DOHH2 (cell line): ENCODE measurements around the gene CNN1.
A peak's percentile ranks its signal among the peaks of the same experiment; 100 is the strongest.
"Not testable (repeated sequence)": the region's sequence is repeated elsewhere in the genome, so short reads cannot be mapped to it uniquely, and the experiment has no call there.

Experiments used
- H3F3A ChIP-seq: fragments of 200-600 bp; sonication (generic), shearing (Covaris generic); 2 replicates; pipeline ENCODE4 v1.6.0; 2016; ENCODE audit warnings: antibody characterized with exemption, mild to moderate bottlenecking; ENCODE audit not compliant: control insufficient read depth, insufficient read depth
- H3K27ac ChIP-seq: fragments of 200-600 bp; sonication (generic); 2 replicates; pipeline ENCODE4 v1.5.1; 2014; ENCODE audit warnings: low read depth, mild to moderate bottlenecking, low read length, moderate library complexity
- H3K27me3 ChIP-seq: fragments of 200-600 bp; sonication (generic); 2 replicates; pipeline ENCODE4 v1.6.1; 2014; ENCODE audit warnings: mild to moderate bottlenecking, low read length, mixed read lengths; ENCODE audit not compliant: control insufficient read depth
- H3K36me3 ChIP-seq: fragments of 200-600 bp; sonication (generic); 2 replicates; pipeline ENCODE4 v1.6.1; 2014; ENCODE audit warnings: mild to moderate bottlenecking, low read length, moderate library complexity, mixed read lengths; ENCODE audit not compliant: control insufficient read depth
- H3K4me1 ChIP-seq: fragments of 200-600 bp; sonication (generic); 2 replicates; pipeline ENCODE4 v1.6.1; 2014; ENCODE audit warnings: mild to moderate bottlenecking, low read length, mixed read lengths; ENCODE audit not compliant: control insufficient read depth
- H3K4me2 ChIP-seq: fragments of 200-600 bp; sonication (generic); 2 replicates; pipeline ENCODE4 v1.6.0; 2014; ENCODE audit warnings: mild to moderate bottlenecking, low read length, moderate library complexity
- H3K4me3 ChIP-seq: fragments of 200-600 bp; sonication (generic); 2 replicates; pipeline ENCODE4 v1.5.1; 2014; ENCODE audit warnings: mild to moderate bottlenecking, low read length, mixed read lengths
- H3K79me2 ChIP-seq: fragments of 200-600 bp; sonication (generic); 2 replicates; pipeline ENCODE4 v1.6.1; 2014; ENCODE audit warnings: mild to moderate bottlenecking, low read length, mixed read lengths; ENCODE audit not compliant: control insufficient read depth
- H3K9me2 ChIP-seq: fragments of 200-600 bp; sonication (generic); replicated peaks from 2 replicates; pipeline ENCODE4 v1.6.1; 2014; ENCODE audit warnings: mild to moderate bottlenecking, low read length, mixed read lengths; ENCODE audit not compliant: control insufficient read depth
- H3K9me3 ChIP-seq: fragments of 200-600 bp; sonication (generic); 2 replicates; pipeline ENCODE4 v1.6.1; 2014; ENCODE audit warnings: antibody characterized with exemption, low read length, mixed read lengths; ENCODE audit not compliant: control insufficient read depth, insufficient read depth
- H4K20me1 ChIP-seq: fragments of 200-600 bp; sonication (generic); 2 replicates; pipeline ENCODE4 v1.6.0; 2014; ENCODE audit warnings: low read depth, mild to moderate bottlenecking, antibody characterized with exemption, low read length, moderate library complexity; ENCODE audit not compliant: control insufficient read depth, insufficient read depth
- EZH2phosphoT487 ChIP-seq: fragments of 200-600 bp; sonication (generic); IDR thresholded peaks from 2 replicates; pipeline ENCODE4 v1.6.1; 2017; ENCODE audit warnings: borderline replicate concordance, mild to moderate bottlenecking, antibody characterized with exemption, low read length, moderate library complexity, mixed read lengths
- TF ChIP-seq, protein P1 (sequence below): fragments of 200-600 bp; sonication (generic); IDR thresholded peaks from one replicate; pipeline ENCODE4 v1.5.1; 2014; ENCODE audit warnings: antibody characterized with exemption, mild to moderate bottlenecking, low read depth, low read length; ENCODE audit not compliant: poor library complexity, severe bottlenecking

Gene CNN1

DNA sequence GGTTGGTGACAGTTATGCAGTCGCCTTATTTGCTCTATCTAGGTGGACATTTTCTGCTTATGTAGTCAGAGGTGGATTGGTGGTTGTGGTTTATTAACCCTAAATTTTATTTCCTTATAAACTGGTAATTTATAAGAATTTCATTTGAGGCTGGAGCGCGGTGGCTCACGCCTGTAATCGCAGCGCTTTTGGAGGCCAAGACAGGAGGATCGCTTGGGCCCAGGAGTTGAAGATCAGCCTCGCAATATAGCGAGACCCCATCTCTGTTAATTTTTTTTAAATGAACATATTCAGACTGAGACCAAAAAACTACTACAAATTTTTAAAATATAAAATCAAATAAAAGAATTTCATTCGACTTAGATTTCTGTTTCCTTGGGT, 59.4 kb downstream of the CNN1 start:
- Histone ChIP-seq H3K27me3 (no peaks in the 10 kb centered on the region), H4K20me1 (no peaks in the 10 kb centered on the region), H3K36me3 (peaks cover 25% of the 10 kb centered on the region), H3K4me3 (peak overlapping the region; percentile 87), H3K79me2 (peaks cover 51% of the 10 kb centered on the region), H3K4me1 (peaks cover 40% of the 10 kb centered on the region), H3F3A (no peaks in the 10 kb centered on the region), H3K4me2 (peak overlapping the region; percentile 94), H3K9me3 (no peaks in the 10 kb centered on the region), H3K27ac (peak overlapping the region; percentile 41), H3K9me2 (no peaks in the 10 kb centered on the region)
- no peak for TF ChIP-seq EZH2phosphoT487
- TF ChIP-seq, protein P1, sequence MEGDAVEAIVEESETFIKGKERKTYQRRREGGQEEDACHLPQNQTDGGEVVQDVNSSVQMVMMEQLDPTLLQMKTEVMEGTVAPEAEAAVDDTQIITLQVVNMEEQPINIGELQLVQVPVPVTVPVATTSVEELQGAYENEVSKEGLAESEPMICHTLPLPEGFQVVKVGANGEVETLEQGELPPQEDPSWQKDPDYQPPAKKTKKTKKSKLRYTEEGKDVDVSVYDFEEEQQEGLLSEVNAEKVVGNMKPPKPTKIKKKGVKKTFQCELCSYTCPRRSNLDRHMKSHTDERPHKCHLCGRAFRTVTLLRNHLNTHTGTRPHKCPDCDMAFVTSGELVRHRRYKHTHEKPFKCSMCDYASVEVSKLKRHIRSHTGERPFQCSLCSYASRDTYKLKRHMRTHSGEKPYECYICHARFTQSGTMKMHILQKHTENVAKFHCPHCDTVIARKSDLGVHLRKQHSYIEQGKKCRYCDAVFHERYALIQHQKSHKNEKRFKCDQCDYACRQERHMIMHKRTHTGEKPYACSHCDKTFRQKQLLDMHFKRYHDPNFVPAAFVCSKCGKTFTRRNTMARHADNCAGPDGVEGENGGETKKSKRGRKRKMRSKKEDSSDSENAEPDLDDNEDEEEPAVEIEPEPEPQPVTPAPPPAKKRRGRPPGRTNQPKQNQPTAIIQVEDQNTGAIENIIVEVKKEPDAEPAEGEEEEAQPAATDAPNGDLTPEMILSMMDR, result no peak

DNA sequence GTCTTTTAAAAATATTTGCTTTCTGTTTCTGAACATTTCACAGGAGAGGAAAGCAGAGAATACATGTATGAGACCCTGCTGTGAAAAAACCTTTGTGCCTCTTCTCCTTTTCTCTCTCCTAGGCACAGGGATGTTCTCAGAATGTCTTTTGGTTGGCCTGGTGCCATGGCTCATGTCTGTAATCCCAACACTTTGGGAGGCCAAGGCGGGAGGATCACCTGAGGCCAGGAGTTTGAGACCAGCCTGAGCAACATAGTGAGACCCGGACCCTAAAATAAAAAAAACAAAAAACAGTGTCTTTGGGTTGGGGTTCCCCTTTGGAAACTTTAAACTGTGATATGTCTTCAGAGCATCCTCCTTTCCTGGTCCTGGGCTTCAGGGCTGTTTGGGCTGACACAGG, 60.1 kb downstream of the CNN1 start:
- peak overlapping the region; percentile 87 for H3K4me3 ChIP-seq
- peaks cover 29% of the 10 kb centered on the region for H3K36me3 ChIP-seq
- H3K9me3 ChIP-seq, result no peaks in the 10 kb centered on the region
- peaks cover 54% of the 10 kb centered on the region for H3K79me2 ChIP-seq
- no peaks in the 10 kb centered on the region for H4K20me1 ChIP-seq
- H3K27me3 ChIP-seq, result no peaks in the 10 kb centered on the region
- peak overlapping the region; percentile 94 for H3K4me2 ChIP-seq
- no peaks in the 10 kb centered on the region for H3K9me2 ChIP-seq
- H3F3A ChIP-seq, result no peaks in the 10 kb centered on the region
- H3K27ac ChIP-seq, result no peak overlapping the region; the same call in 1 of the 2 replicates
- peaks cover 40% of the 10 kb centered on the region for H3K4me1 ChIP-seq
- TF ChIP-seq EZH2phosphoT487, result no peak
- TF ChIP-seq, protein P1, result no peak

DNA sequence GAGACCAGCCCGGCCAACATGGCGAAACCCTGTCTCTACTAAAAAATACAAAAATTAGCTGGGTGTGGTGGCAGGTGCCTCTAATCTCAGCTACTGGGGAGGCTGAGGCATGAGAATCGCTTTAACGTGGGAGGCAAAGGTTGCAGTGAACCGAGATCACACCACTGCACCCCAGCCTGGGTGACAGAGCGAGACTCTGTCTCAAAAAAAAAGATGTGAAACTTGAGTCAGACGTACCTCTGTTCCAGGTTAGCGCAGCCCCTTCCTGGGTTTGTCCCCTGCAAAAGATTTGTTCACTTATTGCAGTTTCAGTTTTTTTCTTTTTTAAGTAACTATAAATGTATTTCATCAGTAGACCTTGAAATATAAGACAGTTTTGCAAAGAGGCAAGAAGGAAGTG, 61.1 kb downstream of the CNN1 start:
- H3K9me3 ChIP-seq, H4K20me1 ChIP-seq, H3F3A ChIP-seq, H3K27me3 ChIP-seq, H3K9me2 ChIP-seq: not testable (repeated sequence)
- Histone ChIP-seq H3K36me3 (peaks cover 38% of the 10 kb centered on the region), H3K79me2 (peaks cover 61% of the 10 kb centered on the region), H3K4me3 (peak overlapping the region; percentile 37; the same call in 1 of the 2 replicates), H3K4me2 (peak overlapping the region; percentile 94), H3K4me1 (peaks cover 40% of the 10 kb centered on the region), H3K27ac (peak overlapping the region; percentile 7; the same call in 1 of the 2 replicates)
